ENCODE results near the gene PSME3IP1.
A peak's percentile ranks its signal among the peaks of the same experiment; 100 is the strongest.

The PSME3IP1 gene

DNA sequence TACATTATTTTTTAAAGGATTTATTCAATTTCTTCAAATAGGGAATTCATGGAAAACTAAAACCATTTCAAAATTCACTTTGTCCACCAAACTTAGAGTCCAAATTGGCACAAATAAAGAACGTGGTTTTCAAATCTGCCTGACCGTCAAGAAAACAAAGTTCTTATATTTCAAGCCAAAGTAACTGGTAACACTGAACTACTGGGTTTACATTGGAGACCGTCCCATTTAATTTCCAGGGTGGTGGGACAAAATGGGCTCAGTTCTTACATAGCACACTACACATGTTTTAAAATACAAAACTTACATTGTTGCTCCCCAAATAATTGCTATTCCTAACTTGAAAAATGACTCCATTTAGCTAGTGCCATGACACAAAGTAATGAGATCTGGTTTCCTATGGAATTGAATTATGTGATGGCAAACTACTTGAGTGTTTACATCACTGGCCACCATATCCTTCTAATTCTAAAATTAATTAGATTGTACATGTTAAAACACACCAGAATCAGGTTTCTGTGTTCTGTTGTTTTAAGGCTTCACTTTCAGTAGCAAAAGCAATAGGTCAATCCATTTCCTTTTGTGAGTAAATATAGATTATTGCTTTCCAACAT, 6.5 kb downstream of the PSME3IP1 start:
- no peak for DNase-seq (ENCODE audit: low read depth)
- H3K4me3 ChIP-seq (ENCODE audit: low read length) = no peak overlapping the region
- TF ChIP-seq, protein P1, sequence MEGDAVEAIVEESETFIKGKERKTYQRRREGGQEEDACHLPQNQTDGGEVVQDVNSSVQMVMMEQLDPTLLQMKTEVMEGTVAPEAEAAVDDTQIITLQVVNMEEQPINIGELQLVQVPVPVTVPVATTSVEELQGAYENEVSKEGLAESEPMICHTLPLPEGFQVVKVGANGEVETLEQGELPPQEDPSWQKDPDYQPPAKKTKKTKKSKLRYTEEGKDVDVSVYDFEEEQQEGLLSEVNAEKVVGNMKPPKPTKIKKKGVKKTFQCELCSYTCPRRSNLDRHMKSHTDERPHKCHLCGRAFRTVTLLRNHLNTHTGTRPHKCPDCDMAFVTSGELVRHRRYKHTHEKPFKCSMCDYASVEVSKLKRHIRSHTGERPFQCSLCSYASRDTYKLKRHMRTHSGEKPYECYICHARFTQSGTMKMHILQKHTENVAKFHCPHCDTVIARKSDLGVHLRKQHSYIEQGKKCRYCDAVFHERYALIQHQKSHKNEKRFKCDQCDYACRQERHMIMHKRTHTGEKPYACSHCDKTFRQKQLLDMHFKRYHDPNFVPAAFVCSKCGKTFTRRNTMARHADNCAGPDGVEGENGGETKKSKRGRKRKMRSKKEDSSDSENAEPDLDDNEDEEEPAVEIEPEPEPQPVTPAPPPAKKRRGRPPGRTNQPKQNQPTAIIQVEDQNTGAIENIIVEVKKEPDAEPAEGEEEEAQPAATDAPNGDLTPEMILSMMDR (IDR thresholded peaks at IDR 0.05; ENCODE audit: insufficient read depth, low read depth, low read length, missing control alignments) = no peak

GRCh38 chr16:57178793-57179212, 7.0 kb downstream of the PSME3IP1 start:
- peak; percentile 21 for DNase-seq (ENCODE audit: low read depth)
- H3K4me3 ChIP-seq (ENCODE audit: low read length) = no peak overlapping the region
- TF ChIP-seq, protein P1 (IDR thresholded peaks at IDR 0.05; ENCODE audit: insufficient read depth, low read depth, low read length, missing control alignments) = no peak

DNA sequence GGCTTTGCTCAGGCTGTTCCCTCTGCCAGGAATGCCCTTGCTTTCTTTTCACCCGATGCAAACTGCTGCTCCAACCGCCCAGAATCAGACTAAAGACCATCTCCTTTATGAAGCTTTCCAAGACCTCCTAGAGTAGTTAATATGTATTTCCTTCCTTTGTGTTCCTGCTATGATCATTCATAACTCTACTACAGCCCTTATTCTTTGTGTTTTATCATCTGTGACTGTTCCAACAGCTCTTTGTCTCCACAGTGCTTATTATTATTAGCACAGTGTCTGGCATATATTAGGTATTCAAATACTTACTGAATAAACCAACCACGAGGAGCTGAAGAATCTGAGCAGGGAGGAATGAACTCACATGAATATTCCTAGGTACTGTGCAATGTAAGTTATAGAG, 7.6 kb downstream of the PSME3IP1 start:
- TF ChIP-seq, protein P1 (IDR thresholded peaks at IDR 0.05; ENCODE audit: insufficient read depth, low read depth, low read length, missing control alignments) = no peak
- no peak overlapping the region for H3K4me3 ChIP-seq (ENCODE audit: low read length)
- no peak for DNase-seq (ENCODE audit: low read depth)

- TF ChIP-seq, protein P1 (IDR thresholded peaks at IDR 0.05; ENCODE audit: insufficient read depth, low read depth, low read length, missing control alignments) = no peak
- no peak for DNase-seq (ENCODE audit: low read depth)
- no peak overlapping the region for H3K4me3 ChIP-seq (ENCODE audit: low read length)
Observed at GRCh38 chr16:57175896-57176295, 9.9 kb downstream of the PSME3IP1 start.

- H3K4me3 ChIP-seq (ENCODE audit: low read length) = no peak overlapping the region
- TF ChIP-seq, protein P1 (IDR thresholded peaks at IDR 0.05; ENCODE audit: insufficient read depth, low read depth, low read length, missing control alignments) = no peak
- no peak for DNase-seq (ENCODE audit: low read depth)
Observed at GRCh38 chr16:57172721-57173290, 13.0 kb downstream of the PSME3IP1 start.

GRCh38 chr16:57169327-57169726, 16.5 kb downstream of the PSME3IP1 start:
- H3K4me3 ChIP-seq (ENCODE audit: low read length) = no peak overlapping the region
- TF ChIP-seq, protein P1 (IDR thresholded peaks at IDR 0.05; ENCODE audit: insufficient read depth, low read depth, low read length, missing control alignments) = no peak
- DNase-seq (ENCODE audit: low read depth) = no peak

- no peak overlapping the region for H3K4me3 ChIP-seq (ENCODE audit: low read length)
- peak; percentile 81 for DNase-seq (ENCODE audit: low read depth)
- TF ChIP-seq, protein P1 (IDR thresholded peaks at IDR 0.05; ENCODE audit: insufficient read depth, low read depth, low read length, missing control alignments) = peak; percentile 71
Observed at GRCh38 chr16:57167953-57168352, 17.9 kb downstream of the PSME3IP1 start.
